Measurements from ENCODE around the gene YIF1B.
"Not testable (repeated sequence)": the region's sequence is repeated elsewhere in the genome, so short reads cannot be mapped to it uniquely, and the experiment has no call there.

YIF1B gene

GRCh38 chr19:38315657-38316476 is at the start of gene YIF1B:
YIF1B (minus strand) TSS chr19:38315947; CDS start chr19:38315917, 30 bp downstream.
- ATAC-seq (ENCODE audit: low read depth) = peak; percentile 83
- TF ChIP-seq CTCF (IDR thresholded peaks at IDR 0.05; ENCODE audit: poor library complexity, severe bottlenecking) = no peak
- H3K4me1 ChIP-seq (ENCODE audit: insufficient read depth, poor library complexity, severe bottlenecking) = peaks cover 21% of the 10 kb centered on the region

GRCh38 chr19:38362946-38363688 is 47.4 kb upstream of the YIF1B start:
- H3K4me1 ChIP-seq (ENCODE audit: insufficient read depth, poor library complexity, severe bottlenecking); H3K4me3 ChIP-seq (ENCODE audit: severe bottlenecking); H3K9me3 ChIP-seq (ENCODE audit: severe bottlenecking); H3K36me3 ChIP-seq (ENCODE audit: low read depth); ATAC-seq (ENCODE audit: low read depth); DNase-seq (ENCODE audit: low spot score): not testable (repeated sequence)
- Histone ChIP-seq H3K27ac (ENCODE audit: poor library complexity, severe bottlenecking) (peak overlapping the region; percentile 51), H3K27me3 (ENCODE audit: insufficient read depth, poor library complexity, severe bottlenecking) (peaks cover 32% of the 10 kb centered on the region)

More at GRCh38 chr19:38315657-38316476, at the start of gene YIF1B:
- Histone ChIP-seq H3K36me3 (ENCODE audit: low read depth) (no peaks in the 10 kb centered on the region), H3K4me3 (ENCODE audit: severe bottlenecking) (peak within 1 kb of the TSS; percentile 50), H3K27ac (ENCODE audit: poor library complexity, severe bottlenecking) (peak within 1 kb of the TSS; percentile 57), H3K27me3 (ENCODE audit: insufficient read depth, poor library complexity, severe bottlenecking) (no peaks in the 10 kb centered on the region), H3K9me3 (ENCODE audit: severe bottlenecking) (no peaks in the 10 kb centered on the region)
- DNase-seq (ENCODE audit: low spot score) = peak; percentile 96

- Histone ChIP-seq H3K27me3 (ENCODE audit: insufficient read depth, poor library complexity, severe bottlenecking) (peaks cover 33% of the 10 kb centered on the region), H3K36me3 (ENCODE audit: low read depth) (no peaks in the 10 kb centered on the region), H3K4me3 (ENCODE audit: severe bottlenecking) (peak overlapping the region; percentile 55), H3K9me3 (ENCODE audit: severe bottlenecking) (no peaks in the 10 kb centered on the region), H3K27ac (ENCODE audit: poor library complexity, severe bottlenecking) (peak overlapping the region; percentile 51), H3K4me1 (ENCODE audit: insufficient read depth, poor library complexity, severe bottlenecking) (no peaks in the 10 kb centered on the region)
- ATAC-seq (ENCODE audit: low read depth) = peak; percentile 70
- TF ChIP-seq CTCF (IDR thresholded peaks at IDR 0.05; ENCODE audit: poor library complexity, severe bottlenecking) = no peak
- peak; percentile 91 for DNase-seq (ENCODE audit: low spot score)
Measured at GRCh38 chr19:38362076-38362945, 46.6 kb upstream of the YIF1B start.

GRCh38 chr19:38361633-38362075 is 45.9 kb upstream of the YIF1B start:
- ATAC-seq (ENCODE audit: low read depth) = peak; percentile 83
- DNase-seq (ENCODE audit: low spot score) = peak; percentile 93
- peaks cover 33% of the 10 kb centered on the region for H3K27me3 ChIP-seq (ENCODE audit: insufficient read depth, poor library complexity, severe bottlenecking)
- peak overlapping the region; percentile 55 for H3K4me3 ChIP-seq (ENCODE audit: severe bottlenecking)
- no peaks in the 10 kb centered on the region for H3K9me3 ChIP-seq (ENCODE audit: severe bottlenecking)
- no peaks in the 10 kb centered on the region for H3K4me1 ChIP-seq (ENCODE audit: insufficient read depth, poor library complexity, severe bottlenecking)
- H3K27ac ChIP-seq (ENCODE audit: poor library complexity, severe bottlenecking) = peak overlapping the region; percentile 51
- no peaks in the 10 kb centered on the region for H3K36me3 ChIP-seq (ENCODE audit: low read depth)
- TF ChIP-seq CTCF (IDR thresholded peaks at IDR 0.05; ENCODE audit: poor library complexity, severe bottlenecking) = no peak

Data from RWPE2 (cell line).